SK-N-DZ (cell line): Measurements from ENCODE around the gene KRT74. TPM values are rescaled to one million over a fixed set of nuclear protein-coding genes. Genes with fewer than 3 reads are reported as not detected.

ENCODE experiments used
- DNase-seq: peaks from one replicate; pipeline ENCODE4 v3.0.0-alpha.2; 2015; ENCODE audit warnings: low spot score
- polyA plus RNA-seq, 2 experiments: library from polyadenylated mRNA; depleted of rRNA; stranded (reverse); fragments of >200 nt; gene quantifications; 2 replicates each; pipeline ENCODE4 v1.2.3, GENCODE V29; 2014

The KRT74 gene
- not detected in 2 replicates for polyA plus RNA-seq (2014; cell fraction: cytosol; rRNA removed)
- polyA plus RNA-seq (2014; cell fraction: nucleus; rRNA removed): not detected in 2 replicates

DNA sequence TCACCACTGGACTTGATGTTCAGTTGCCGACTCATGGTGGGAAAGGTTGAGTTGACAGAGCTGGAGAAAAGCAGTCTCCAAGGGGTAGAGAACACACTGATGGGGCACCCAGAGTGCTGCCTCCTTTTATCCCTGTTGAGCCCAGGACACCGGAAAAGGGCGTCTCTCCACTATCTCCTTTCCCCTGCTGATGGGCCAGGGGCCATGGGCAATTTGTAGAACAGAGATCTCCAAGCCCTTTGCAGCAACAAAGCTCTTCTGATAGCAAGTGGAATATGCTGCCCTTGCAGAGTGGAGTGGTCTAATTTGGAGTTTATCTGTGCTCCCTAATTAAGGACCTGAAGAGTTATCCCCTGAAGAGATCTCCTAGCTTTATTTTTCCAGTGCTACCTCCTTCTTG lies at the start of gene KRT74:
TSS of gene KRT74 (minus strand) at position 101 of the 400 bp plus-strand sequence. CDS start at position 35, 66 bp downstream.
- no peak for DNase-seq

DNA sequence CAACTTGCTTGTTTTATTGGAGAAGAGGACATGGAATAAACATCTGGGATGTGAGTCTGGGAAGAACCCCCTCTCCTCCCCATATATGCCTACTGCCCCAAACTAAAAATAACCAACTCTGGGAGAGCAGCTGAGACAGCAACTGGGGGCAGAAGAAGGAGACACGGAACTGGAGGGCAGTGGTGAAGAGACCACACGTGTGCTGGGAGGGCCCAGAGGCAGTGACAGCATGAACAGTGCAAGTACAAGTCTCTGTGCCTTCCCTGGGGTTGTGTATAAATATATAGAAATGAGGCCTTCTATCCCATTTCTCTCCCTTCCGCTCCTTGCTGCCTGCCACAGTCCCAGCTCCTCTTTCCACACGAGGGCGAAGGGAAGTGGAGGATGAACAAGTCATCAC lies 48.7 kb upstream of the KRT74 start:
- DNase-seq: no peak

DNA sequence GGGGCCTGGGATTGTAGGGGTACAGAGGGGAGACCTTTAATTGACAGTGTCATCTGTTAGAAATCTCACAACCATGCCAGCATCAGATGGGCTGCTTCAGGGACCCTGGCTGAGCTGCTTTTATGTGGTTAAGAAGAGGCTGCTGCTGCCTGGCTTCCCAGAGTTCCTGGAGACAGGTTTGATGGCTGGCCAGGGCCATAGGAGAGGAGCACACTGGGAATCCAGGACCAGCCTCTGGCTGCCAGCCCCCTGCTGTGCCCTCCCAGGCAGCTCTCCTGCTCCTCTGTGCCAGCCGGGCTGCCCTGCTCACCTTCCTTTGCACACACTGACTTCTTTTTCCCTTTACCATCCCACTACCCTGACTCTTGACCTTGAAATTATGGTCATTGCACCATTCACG lies 45.2 kb upstream of the KRT74 start:
- DNase-seq: no peak

DNA sequence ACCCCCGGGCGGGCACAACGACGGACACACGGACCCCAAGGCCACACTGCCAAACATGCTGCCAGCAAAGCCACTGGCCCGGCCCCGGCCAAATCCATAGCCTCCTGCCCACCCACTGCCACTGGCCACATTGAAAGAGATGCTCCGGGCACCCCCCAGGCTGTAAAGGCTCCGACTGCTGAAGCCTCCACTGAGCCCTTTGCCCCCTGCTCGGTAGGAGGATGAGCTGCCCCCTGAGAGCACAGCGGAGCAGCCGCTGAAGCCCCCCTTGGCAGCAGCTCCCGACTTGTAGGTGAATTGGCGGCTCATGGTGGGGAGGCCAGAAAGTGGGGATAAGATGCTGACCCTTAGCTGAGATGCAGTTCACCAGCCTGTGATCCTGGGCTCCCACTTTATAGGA lies 44.6 kb upstream of the KRT74 start, which contains the start of gene KRT73:
TSS of gene KRT73 (minus strand) at position 344 of the 400 bp plus-strand sequence. CDS start at position 309, 35 bp downstream.
- DNase-seq: no peak

DNA sequence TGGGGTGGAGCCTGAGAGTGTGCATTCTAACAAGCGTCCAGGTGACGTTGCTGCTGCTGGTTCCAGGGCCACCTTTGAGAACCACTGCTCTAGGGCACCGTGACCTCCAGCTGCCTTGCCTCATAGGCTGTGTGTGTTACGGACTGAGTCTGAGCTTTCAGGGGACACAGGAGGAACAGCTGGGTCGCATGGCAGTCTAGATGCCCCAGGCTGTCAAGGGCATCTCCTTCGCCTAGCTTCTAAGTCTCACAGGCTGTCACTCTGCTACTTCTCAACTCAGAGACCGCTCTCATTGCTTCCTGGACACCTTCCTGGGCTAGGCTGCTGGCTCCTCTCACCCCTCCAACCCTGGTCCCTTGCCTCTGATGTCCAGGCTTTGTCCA lies 43.8 kb upstream of the KRT74 start:
- no peak for DNase-seq

DNA sequence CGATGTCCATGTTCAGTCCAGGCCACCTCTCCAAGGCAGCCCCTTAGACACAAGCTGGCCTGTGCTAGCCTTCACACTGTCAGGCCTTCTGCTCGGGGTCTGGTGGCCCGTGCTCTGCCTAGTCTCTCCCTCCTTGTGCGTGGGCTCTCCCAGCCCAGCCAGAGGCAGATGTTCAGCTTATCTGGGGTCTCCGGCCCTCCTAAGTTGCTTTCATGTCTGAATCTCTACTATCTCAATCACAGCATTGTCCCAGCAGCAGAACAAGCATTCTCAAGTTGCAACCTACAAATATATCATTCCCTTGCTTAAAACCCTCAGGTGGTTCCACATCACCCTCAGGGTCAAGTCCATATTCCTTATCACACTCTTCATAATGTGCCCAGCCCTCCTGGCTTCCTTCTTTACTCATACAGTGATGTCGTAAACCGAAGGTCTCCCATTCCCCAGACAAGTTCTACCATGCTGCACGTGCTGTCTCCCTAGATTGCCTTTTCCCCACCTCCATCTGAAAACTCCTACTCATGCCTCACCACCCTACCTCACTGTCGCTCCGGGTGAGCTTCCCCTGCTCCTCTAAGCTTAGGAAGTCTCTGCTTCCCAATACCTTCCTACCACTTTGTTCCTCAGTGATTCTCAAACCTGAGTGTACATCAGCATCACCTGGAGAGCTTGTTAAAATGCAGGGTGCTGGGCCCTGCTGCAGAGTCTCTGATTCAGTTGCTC lies 43.2 kb upstream of the KRT74 start:
- no peak for DNase-seq

DNA sequence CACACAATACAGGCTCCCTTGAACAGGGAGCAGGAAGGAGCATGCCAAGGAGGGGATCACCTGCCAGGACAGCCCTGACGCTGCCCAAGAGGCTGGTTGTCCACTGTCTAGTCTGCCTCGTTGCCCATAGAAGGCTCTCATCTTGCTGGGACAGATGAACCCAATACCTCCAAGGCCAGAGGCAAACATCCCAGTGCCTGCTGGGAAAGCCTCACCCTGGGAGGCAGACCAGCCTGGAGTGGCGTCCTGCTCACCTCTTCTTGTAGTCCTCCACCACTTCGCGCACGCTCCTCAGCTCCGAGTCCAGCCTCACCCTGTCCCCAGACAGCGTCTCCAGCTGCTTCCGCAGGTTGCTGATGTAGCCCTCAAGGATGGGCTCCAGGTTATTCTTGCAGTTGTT lies 42.3 kb upstream of the KRT74 start:
- DNase-seq: no peak

DNA sequence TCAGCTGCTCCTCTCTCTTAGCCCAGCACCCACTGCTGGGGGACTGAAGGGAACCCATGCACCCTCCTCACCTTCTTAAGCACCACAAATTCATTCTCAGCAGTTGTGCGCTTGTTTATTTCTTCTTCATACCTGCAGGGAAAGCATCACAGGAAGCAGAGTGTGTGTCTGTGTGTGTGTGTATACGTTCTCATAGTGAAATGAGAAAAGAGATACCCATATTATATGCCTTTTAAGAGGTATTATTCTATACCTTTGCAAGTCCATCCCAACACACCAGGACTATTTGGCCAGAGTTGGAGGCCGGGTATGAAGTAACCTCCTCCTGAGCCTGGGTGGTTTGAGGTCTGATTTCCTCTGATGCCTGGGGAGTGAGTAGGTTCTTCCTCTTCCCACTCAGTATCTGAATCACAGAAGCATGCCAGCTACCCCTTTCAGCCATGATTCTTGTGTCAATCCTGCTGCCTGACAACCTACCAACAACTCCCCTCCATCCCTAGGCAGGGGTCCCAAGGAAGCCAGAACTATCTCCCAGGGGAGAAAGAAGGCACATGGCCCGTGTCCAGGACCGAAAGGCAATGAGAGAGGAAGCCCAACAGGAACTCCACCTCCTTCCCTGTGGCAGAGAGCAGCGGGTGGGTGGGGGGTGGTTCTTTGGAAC lies 41.7 kb upstream of the KRT74 start:
- DNase-seq: no peak

DNA sequence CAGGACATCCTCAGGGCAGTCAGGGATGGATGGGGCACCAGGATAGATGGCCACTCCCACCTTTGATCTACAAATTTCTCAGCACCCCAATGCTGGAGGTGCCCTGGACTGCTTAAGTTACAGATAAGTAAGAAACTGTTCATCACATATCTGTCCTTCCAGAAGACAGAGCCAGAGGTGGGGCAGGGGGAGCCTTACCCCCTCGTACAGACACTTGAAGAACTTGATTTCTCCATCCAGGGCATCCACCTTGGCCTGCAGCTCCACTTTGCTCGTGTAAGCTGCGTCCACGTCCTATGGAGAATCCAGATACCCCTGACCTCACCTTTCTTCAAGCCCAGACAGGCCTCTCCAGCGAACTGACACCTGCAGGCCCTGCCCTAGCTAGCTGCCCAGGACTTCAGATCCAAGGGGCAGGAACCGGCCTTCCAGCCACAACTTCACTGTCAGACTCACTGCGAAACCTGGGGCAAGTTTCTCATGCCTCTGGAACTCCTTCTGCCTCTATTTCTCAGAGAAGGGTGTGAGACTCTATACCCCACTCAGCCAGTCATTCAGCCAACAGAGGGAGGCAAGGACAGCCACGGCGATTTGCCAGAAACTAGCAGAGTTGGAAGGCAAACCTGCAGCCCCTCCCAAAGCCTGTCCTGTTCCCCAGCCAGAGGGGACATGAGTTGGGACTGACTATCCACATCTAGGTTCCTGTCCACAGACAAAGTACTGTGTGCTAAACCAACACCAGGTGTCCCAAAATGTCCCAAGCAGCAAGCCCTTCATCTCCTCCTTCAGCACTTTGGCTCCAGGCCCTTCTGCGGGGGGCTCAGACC lies 41.0 kb upstream of the KRT74 start:
- no peak for DNase-seq

DNA sequence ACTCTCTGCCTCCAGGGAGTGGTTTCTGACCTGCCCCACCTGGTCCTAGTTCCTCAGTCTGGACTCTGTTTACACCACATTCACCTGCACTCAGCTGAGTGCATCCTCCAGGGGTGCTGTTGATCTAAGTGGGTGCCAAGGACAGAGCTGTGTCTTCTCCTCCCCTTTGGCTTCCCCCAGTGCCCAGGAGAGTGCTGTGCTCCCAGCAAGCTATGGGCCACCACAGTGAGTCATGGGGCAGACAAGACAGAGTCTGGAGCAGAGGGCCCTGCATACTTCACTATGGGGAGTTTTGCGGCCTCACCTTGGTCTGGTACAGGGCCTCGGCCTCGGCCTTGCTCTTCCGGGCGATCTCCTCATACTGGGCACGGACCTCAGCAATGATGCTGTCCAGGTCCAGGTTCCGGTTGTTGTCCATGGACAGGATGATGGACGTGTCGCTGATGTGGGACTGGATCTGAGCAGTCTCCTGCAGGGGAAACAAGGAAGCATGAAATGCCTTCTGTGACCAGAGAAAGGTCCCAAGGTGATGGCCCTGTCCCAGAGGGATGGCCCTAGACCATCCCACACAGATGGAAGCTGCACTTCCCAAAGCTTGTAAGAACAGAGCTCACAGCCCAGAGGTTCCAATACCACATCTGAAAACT lies 39.9 kb upstream of the KRT74 start:
- no peak for DNase-seq

DNA sequence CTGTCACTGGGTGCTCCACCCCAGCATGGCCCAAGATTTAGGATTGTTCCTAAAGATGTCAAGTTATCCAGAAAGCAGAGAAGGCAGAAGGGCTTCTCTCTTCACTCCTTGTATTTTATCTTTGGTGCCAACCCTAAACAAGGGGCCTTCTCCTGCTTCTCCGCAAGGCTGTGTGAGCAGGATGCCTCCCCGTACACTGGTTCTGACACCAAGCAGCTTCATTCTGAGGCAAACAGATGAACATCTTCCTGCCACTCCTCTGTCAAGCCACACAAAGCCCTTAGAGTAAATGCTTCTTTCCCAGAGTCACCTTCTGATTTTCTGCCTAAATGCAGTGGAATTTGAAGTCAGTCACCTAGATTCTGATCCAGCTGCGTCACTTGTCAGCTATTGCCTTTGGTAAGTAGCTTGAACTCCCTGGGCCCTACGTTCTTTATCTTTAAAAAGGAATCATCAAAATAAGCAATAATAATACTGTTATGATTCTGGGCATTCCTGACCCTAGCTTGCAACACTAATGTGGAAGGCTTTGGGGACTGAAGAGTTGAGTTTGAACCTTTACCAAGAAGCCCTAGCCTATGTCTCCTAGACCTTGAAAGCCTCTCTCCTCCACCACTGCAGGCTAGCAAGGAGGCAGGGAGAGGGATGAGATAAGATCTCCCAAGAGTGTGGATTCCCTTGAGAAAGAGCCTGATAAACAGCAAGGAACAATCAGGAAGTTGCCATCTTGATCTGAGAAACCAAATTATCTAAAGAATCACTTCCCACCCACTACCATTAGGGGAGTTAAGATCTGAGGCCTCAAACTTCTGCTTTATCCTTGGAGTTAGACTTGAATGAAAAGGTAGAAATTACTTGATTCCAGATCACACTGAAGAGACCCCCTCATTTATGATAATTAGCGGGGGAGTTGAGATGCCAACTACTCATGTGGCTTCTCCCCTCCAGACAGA lies 39.1 kb upstream of the KRT74 start:
- DNase-seq: no peak

DNA sequence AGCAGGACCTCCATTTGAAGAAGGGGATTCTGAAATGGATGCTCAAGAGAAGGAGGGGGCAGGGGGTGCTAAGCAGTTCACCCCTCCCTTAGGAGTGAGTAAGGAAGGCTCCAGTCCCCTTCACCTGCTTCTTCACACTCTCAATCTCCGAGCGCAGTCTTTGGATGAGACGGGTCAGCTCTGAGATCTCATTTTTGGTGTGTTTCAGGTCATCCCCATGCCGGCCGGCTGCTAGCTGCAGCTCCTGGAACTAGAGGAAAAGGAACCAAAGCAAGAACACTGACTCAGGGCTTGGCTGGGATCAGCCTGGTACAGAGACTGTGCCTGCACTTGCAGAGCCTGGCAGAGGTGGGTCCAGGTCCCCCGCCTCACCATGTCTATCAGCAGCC lies 37.4 kb upstream of the KRT74 start:
- DNase-seq: no peak

DNA sequence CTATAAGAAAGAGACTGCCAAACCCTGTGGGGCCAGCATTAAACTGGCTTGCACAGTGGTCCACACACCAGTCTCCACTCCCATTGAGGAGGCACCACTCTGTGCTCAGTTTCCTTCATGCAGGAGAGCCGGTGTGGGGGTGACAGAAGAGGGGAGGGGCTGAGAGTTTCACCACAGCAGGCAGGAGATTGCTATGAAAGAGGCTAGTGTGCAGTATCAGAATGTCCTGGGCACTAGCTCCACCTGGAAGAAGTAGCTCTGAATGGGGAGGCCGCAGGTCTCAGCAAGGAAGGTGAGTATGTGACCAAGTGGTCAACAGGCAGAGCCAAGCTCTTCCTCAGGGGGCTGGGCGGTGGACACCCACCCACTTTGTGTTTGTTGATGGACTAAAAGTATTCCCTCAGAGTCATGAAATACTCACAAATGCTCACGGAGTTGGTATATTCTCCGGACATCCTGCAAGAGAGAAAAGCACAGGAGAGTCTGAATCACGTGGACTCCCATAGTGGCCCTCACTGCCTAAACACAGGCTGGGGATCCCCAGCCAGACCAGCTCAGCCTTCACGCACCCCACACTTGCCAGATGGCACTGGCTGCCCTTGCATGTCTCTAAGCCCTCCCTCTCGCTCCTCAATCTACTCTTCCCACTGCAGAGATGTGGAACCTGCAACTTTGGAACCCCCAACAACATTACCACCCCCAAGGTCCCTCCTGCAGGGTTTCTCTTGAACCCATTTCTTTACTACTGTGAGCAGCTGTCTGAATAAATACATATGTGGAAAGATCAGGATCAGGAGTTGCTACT lies 35.4 kb upstream of the KRT74 start:
- DNase-seq: no peak

DNA sequence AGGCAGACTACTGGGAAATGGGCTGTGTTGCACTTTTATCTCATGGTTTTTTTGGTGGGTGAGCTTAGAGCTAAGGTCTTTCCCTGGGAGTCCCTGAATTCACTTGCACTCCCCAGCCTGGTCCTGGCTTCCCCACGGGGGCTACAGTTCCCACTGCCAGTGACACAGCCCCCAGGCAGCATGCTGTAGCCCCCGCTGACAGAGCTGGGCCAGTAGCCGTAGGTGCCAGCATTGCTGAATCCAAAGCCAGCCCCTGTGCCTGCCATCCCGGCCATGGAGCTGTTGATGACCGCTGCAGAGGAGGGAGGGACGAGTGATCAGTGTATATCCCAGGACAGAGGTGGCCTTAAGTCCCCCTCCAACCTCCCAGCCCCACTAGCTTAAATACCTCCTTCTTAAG lies 34.5 kb upstream of the KRT74 start:
- no peak for DNase-seq

DNA sequence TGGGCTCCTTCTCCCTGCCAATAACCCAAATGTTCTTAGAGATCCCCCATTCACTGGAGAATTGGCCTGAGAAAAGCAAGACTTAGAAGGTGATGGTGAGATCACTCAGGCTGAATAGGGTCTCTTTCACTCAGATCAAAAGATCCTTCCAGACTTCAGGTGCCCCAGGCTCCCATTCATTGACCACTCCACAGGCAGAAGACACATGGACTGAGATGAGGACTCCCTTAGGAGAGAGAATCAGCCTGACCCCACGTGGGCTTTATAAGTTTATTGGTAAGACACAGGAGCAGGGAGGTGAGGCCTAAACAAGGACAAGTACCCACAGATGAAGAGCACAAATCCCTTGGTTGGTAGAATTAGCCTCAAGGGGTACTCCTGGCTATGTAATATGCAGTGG lies 33.7 kb upstream of the KRT74 start:
- no peak for DNase-seq

DNA sequence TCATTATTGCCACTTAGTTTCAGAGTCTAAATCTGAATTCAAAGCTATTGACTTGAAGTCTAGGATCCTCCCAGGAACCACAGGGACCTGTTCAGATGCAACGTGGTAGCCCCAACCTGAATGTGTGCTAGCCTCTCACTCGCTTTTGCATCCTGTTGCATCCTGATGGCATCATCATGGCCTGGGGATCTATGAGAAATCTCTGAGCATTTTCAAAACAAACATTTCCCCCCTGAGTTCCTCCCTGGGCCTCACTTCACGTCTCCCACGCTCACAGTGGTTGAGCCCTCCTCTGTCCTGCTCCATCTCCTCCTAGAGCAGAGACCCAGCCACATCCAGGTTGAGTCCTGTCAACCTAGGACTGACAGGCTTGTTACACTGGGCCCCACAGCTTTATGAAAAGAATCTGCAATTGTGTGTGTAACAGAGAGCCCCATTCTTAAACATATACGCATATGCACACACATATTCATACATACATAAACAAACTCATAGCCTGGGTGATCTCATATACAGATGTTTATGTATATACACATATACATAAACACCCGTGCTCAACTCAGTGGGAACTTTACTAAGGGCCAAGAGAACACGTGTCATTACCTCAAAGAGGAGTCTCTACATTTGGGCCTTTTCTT lies 33.1 kb upstream of the KRT74 start:
- DNase-seq: no peak

DNA sequence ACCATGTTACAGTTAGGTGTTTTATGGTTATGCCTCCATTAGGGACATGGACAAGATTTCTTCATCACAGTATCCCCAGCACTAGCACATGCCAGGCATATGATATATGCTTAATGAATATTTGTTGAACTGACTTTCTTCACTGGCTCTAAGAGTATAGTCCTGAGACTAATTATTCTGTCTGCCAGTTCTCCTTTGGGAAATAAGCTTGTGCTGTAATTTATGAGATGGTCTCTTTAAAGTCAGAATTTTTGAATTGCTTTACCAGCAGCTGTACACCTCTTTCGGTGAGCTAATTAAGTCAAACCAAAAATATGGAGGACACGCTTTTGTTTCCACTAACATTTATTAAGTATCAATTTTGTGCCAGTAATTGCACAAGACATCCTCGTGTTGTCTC lies 32.5 kb upstream of the KRT74 start:
- no peak for DNase-seq

DNA sequence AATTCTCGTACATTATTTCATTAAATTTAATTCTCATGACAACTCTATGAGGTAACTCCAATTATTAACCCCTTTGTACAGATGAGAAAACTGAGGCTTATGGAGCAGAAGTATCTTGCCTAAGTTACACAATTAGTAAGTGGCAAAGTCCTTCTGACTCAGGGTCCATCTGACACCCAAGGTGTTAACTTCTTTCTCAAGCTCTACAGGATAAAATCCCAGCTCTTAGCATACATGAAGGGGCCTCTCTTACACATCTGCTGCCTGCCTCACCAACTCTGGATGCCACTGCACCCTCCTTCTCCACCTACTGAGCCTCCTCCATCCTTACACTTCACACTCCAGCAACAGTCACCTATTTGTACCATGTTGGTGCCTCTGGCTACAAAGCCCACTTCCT lies 31.9 kb upstream of the KRT74 start:
- DNase-seq: no peak

DNA sequence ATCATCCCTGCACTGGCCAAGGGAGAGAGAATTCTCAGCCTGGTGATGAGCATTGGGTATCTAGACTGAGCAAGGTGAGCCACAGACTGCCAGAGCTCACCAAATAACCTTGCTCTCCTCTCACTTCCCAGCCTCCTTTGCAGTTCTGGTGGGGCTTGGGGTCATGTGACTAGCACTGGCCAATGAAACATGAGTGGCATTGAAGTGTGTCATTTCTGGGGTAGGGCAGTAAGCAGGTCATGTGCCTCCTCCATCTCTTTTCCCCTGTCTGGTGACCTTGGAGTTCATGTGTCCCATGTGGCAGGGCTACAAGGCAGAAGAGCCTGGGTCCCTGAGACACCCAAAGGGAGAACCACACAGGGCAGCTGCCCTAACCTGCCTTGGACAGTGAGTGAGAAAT lies 31.2 kb upstream of the KRT74 start:
- no peak for DNase-seq
